ENCODE measurements around the gene PGGT1B.

PGGT1B gene

GRCh38 chr5:115180165-115180709 lies 82.4 kb downstream of the PGGT1B start:
- peak overlapping the region; percentile 83 for H3K27ac Mint-ChIP-seq
- H3K9me3 Mint-ChIP-seq = peaks cover 15% of the 10 kb centered on the region
- peak; percentile 83 for DNase-seq
- peaks cover 19% of the 10 kb centered on the region for H3K4me1 Mint-ChIP-seq
- peaks cover 62% of the 10 kb centered on the region for H3K27me3 Mint-ChIP-seq (ENCODE audit: low read depth, poor library complexity)
- peak overlapping the region; percentile 92 for H3K4me3 Mint-ChIP-seq
- no peaks in the 10 kb centered on the region for H3K36me3 Mint-ChIP-seq (ENCODE audit: low read depth)
- no peak for TF ChIP-seq CTCF (IDR thresholded peaks at IDR 0.05)

DNA sequence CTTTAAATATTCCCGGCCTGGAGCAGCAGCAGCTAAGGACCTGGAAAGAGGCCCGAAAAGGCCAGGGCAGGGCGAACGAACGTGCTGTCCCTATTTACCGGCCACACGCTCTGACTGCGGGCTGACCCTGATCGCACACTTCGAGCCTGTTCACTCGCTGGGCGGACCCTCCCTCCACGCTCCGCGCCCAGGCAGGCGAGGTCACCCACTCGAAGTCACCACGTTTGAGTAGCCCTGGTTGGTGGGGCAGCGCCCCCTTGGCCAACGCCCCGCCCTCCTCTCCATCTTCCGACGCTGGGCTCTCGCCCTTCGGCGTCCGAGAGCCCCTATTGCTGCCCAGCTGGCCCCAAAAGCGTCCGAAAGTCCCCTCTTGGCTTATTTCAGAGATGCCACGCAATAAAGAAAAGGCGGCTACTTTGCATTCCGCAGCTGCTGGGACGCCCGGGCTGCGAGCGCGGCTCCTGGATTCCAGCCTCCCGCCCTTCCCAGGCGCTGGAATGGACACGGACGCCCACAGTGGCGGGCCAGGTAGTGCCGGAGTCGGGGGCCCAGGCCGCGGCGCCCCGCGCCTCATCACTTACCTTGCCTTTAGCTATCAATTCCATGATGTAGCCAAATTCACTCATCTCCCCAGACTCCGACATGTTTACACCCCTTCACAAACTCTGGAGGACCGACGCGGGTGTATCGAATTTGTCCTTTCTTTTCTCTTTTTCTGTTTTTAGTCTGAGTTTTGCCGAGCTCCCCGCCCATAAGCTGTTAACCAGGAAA lies 83.1 kb downstream of the PGGT1B start:
- DNase-seq = peak; percentile 61
- peaks cover 68% of the 10 kb centered on the region for H3K27me3 Mint-ChIP-seq (ENCODE audit: low read depth, poor library complexity)
- H3K4me3 Mint-ChIP-seq = peak overlapping the region; percentile 92
- peaks cover 19% of the 10 kb centered on the region for H3K4me1 Mint-ChIP-seq
- peak overlapping the region; percentile 83 for H3K27ac Mint-ChIP-seq
- peaks cover 15% of the 10 kb centered on the region for H3K9me3 Mint-ChIP-seq
- no peak for TF ChIP-seq CTCF (IDR thresholded peaks at IDR 0.05)
- no peaks in the 10 kb centered on the region for H3K36me3 Mint-ChIP-seq (ENCODE audit: low read depth)

GRCh38 chr5:115179030-115179393 lies 83.7 kb downstream of the PGGT1B start:
- no peak for TF ChIP-seq CTCF (IDR thresholded peaks at IDR 0.05)
- Mint-ChIP-seq H3K9me3 (peaks cover 15% of the 10 kb centered on the region), H3K4me3 (peak overlapping the region; percentile 92), H3K4me1 (peaks cover 19% of the 10 kb centered on the region), H3K27me3 (ENCODE audit: low read depth, poor library complexity) (peaks cover 74% of the 10 kb centered on the region), H3K36me3 (ENCODE audit: low read depth) (no peaks in the 10 kb centered on the region), H3K27ac (no peak overlapping the region)
- peak; percentile 12 for DNase-seq

DNA sequence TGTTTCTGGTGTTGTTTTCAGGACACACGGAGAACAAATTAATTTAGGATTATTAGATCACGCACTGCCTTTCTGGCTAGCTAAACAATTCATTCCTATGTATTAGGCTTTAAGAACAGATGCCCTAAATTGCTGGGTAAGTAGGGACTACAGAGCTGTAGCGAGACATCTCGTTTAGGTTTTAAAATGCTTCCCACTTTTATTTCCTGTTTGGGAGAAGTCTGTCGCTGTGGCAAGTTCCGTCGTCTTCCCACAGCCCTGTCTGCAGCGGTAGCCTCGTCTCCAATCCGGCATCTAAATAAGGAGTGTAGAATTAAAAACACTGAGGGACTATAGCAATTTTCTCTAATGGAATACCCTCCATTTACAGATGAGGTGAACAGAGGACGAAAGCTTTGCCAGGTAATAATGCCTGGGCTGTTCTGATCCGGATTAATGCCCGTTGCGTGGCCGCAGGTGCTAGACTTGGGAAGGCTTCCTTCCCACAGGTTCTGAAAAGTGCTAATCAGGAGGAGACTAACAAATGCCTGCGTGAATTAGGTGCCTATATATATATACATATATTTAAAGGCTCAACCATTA lies 91.7 kb downstream of the PGGT1B start:
- TF ChIP-seq CTCF (IDR thresholded peaks at IDR 0.05) = no peak
- Mint-ChIP-seq H3K4me3 (peak overlapping the region; percentile 85), H3K27me3 (ENCODE audit: low read depth, poor library complexity) (peaks cover 62% of the 10 kb centered on the region), H3K9me3 (peaks cover 28% of the 10 kb centered on the region), H3K36me3 (ENCODE audit: low read depth) (peaks cover 28% of the 10 kb centered on the region), H3K27ac (no peak overlapping the region), H3K4me1 (peaks cover 13% of the 10 kb centered on the region)
- no peak for DNase-seq

GRCh38 chr5:115170134-115170928 lies 92.3 kb downstream of the PGGT1B start:
- DNase-seq = peak; percentile 67
- Mint-ChIP-seq H3K4me1 (peaks cover 13% of the 10 kb centered on the region), H3K27ac (no peak overlapping the region), H3K36me3 (ENCODE audit: low read depth) (peaks cover 32% of the 10 kb centered on the region), H3K9me3 (peaks cover 33% of the 10 kb centered on the region), H3K27me3 (ENCODE audit: low read depth, poor library complexity) (peaks cover 61% of the 10 kb centered on the region), H3K4me3 (peak overlapping the region; percentile 87)
- TF ChIP-seq CTCF (IDR thresholded peaks at IDR 0.05) = no peak
